H1 (cell line): Measurements from ENCODE around the gene CAGE1. TPM values are rescaled to one million over a fixed set of nuclear protein-coding genes. Genes with fewer than 3 reads are reported as not detected.

Experiments used
- GABPA ChIP-seq: IDR thresholded peaks from 2 replicates; pipeline ENCODE4 v1.6.1; 2011; ENCODE audit warnings: mild to moderate bottlenecking, low read length, moderate library complexity, borderline replicate concordance; ENCODE audit not compliant: insufficient read depth
- polyA plus RNA-seq, 7 experiments: library from polyadenylated mRNA; depleted of rRNA in 3 of 7; stranded (reverse) in 5 of 7; unstranded in 2 of 7; fragments of >200 nt in 5 of 7; fragments of 200-250 nt in 2 of 7; gene quantifications; 1 replicate in 5 of 7; 2 replicates in 1 of 7; 4 replicates in 1 of 7; pipeline versions ENCODE4 v1.2.1 to v1.2.3, GENCODE V29; 2011 to 2013; ENCODE audit warnings: missing spikeins in 2 of 7, mixed read lengths in 2 of 7
- total RNA-seq: library from RNA; stranded (reverse); fragmentation: NEBNext Ultra II Directional; extraction: Animal tissue kit (Norgen Biotek cat#: 25700); gene quantifications from 2 replicates; pipeline ENCODE4 v1.2.1, GENCODE V29; 2021

Gene CAGE1
- total and polyA plus RNA-seq, 2 of the 8 experiments (the other 6 are each of a cell fraction or from before 2014, with no cell fraction given), result 0.09 TPM; not detected in 1

DNA sequence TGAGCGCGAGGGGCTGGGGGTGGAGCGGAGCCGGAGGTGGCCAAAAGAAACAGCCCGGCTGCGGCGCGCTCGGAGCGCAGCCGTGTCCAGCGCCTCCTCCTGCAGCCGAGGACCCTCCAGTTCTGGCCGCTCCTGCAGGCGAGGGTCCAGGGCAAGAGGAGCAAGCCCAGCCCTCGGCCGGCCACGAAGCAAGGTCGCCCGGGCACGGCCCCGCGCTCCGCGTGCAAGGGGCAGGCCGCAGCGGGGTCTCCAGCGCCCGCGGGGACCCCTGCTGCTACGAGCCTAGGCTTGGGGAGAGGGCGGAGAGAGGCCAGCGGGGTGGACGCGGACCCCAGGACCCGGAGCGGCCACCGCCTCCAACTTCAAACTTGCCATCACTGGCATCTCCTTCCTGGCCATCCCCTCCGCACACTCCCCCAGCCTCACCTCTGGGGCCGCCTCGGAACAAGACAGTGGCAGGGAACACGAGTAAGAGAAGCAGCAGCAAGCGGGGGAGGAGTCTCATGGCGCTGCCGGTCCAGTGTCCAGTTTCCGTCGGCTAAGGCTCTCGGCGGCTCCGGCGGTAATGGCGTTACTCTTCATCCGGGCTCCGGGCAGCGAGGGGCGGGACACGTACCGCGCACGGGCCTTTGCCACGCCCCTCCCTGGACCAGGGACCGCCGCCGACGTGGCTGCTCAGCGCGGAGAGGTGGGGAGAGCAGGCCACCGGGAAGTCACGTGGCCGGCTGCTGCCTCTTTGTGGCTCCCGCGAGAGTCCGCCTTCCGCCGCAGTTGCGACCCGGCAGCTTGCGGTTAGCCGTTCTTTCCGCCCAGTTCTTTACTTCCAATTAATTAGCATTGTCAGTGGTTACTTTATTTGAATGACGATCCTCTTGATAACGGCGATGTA, 76.7 kb downstream of the CAGE1 start, which contains the start of gene SSR1 (continued):
- no peak for TF ChIP-seq GABPA
